Neural cell (in vitro differentiated cells): ENCODE results near the gene LMOD3.

Experiments used
- CTCF ChIP-seq: fragments of 450-650 bp; IDR thresholded peaks from 2 replicates; pipeline ENCODE4 v1.5.1; 2014; ENCODE audit warnings: antibody characterized with exemption, mild to moderate bottlenecking, moderate library complexity; ENCODE audit not compliant: poor library complexity, severe bottlenecking
- EP300 ChIP-seq: fragments of 450-650 bp; conservative IDR thresholded peaks from 2 replicates; pipeline ENCODE4 v1.6.1; 2014; ENCODE audit warnings: antibody characterized with exemption, mild to moderate bottlenecking, moderate library complexity; ENCODE audit not compliant: poor library complexity, severe bottlenecking

- TF ChIP-seq CTCF, result no peak
- no peak for TF ChIP-seq EP300
Observed at GRCh38 chr3:69079269-69080159, 42.9 kb downstream of the LMOD3 start.
